Panc1 (cell line): Measurements from ENCODE around the gene DLGAP1. TPM values are rescaled to one million over a fixed set of nuclear protein-coding genes. Genes with fewer than 3 reads are reported as not detected.

ENCODE experiments used
- ATAC-seq: fragments of 200-7000 bp; cut with Tn5 transposase; 2 replicates; pipeline ENCODE4 v1.9.1; 2020; ENCODE audit warnings: mild to moderate bottlenecking, moderate library complexity
- BruUV-seq: library from RNA; stranded (reverse); fragments of 400-500 nt; replicated peaks from 2 replicates; lab custom pipeline; 2021; lab: Mats Ljungman, UMichigan
- CTCF ChIA-PET: fragments of 300-600 bp; sonication (Branson Sonifier 250); formaldehyde crosslinking; loops from one replicate; lab custom pipeline; 2022; ENCODE audit warnings: antibody characterized with exemption; lab: Charles Lee
- POLR2A ChIA-PET: fragments of 300-600 bp; sonication (Branson Sonifier 250); formaldehyde crosslinking; loops from one replicate; lab custom pipeline; 2022; ENCODE audit warnings: antibody characterized with exemption; lab: Charles Lee
- DNase-seq: peaks from one replicate; pipeline ENCODE4 v3.0.0-alpha.2; 2010; ENCODE audit warnings: low read depth, low spot score
- H3K27ac ChIP-seq: 2 replicates; pipeline ENCODE4 v1.5.1; 2011; ENCODE audit warnings: mild to moderate bottlenecking, low read length, inconsistent platforms
- H3K27me3 ChIP-seq: fragments of 200-500 bp; sonication (Bioruptor generic); 2 replicates; pipeline ENCODE4 v1.6.0; 2014; ENCODE audit warnings: low read length, inconsistent platforms; ENCODE audit not compliant: control insufficient read depth, insufficient read depth
- H3K36me3 ChIP-seq: fragments of 200-500 bp; sonication (Bioruptor generic); 2 replicates; pipeline ENCODE4 v1.5.1; 2014; ENCODE audit warnings: inconsistent platforms, mild to moderate bottlenecking, low read length, moderate library complexity; ENCODE audit not compliant: control insufficient read depth, insufficient read depth
- H3K4me1 ChIP-seq: 2 replicates; pipeline ENCODE4 v1.5.1; 2011; ENCODE audit warnings: inconsistent platforms, mild to moderate bottlenecking, low read length, moderate library complexity; ENCODE audit not compliant: control insufficient read depth, insufficient read depth
- H3K4me3 ChIP-seq, 2 experiments: 2 replicates each; pipeline ENCODE4 v1.5.1; 2011 to 2012; ENCODE audit warnings: low read depth in 2 of 2, low read length in 2 of 2, mild to moderate bottlenecking in 2 of 2, inconsistent platforms in 1 of 2, moderate library complexity in 1 of 2
- H3K9me3 ChIP-seq: fragments of 200-500 bp; sonication (Bioruptor generic); 2 replicates; pipeline ENCODE4 v1.5.1; 2014; ENCODE audit warnings: low read depth, mild to moderate bottlenecking, inconsistent platforms, low read length, moderate library complexity; ENCODE audit not compliant: control insufficient read depth, insufficient read depth
- POLR2AphosphoS5 ChIP-seq: IDR thresholded peaks from 2 replicates; pipeline ENCODE4 v1.6.1; 2012; ENCODE audit warnings: mild to moderate bottlenecking, low read depth, low read length, moderate library complexity
- REST ChIP-seq, 2 experiments: IDR thresholded peaks; 2 replicates each; pipeline ENCODE4 v1.6.1; 2011 to 2012; ENCODE audit warnings: low read depth in 2 of 2, control low read depth in 1 of 2, low read length in 1 of 2, mild to moderate bottlenecking in 1 of 2, moderate library complexity in 1 of 2; ENCODE audit not compliant: insufficient read depth in 1 of 2
- SIN3A ChIP-seq: IDR thresholded peaks from 2 replicates; pipeline ENCODE4 v1.6.1; 2012; ENCODE audit warnings: low read depth, mild to moderate bottlenecking, low read length, moderate library complexity, borderline replicate concordance; ENCODE audit not compliant: insufficient read depth
- TCF7L2 ChIP-seq: IDR thresholded peaks from 2 replicates; pipeline ENCODE4 v1.6.1; 2011; ENCODE audit warnings: mild to moderate bottlenecking, low read depth, low read length, inconsistent platforms
- in situ Hi-C: cut with HindIII; loops from 2 replicates; pipeline ENCODE4 v1.10.0; 2016; ENCODE audit warnings: low sequenced_read_pairs, low pct_unique_long_range_greater_than_20kb
- intact Hi-C: fragments of 100-400 bp; cut with micrococcal nuclease; formaldehyde crosslinking; loops from one replicate; pipeline ENCODE4 v1.10.0; 2022; ENCODE audit not compliant: unreplicated experiment
- microRNA-seq: library from miRNA; unstranded; fragments of <30 nt; microRNA quantifications from one replicate; pipeline ENCODE4 v1.1.0, GENCODE V29; 2020; ENCODE audit not compliant: unreplicated experiment
- total RNA-seq: library from RNA; stranded (reverse); gene quantifications from one replicate; pipeline ENCODE4 v1.2.1, GENCODE V29; 2021; ENCODE audit not compliant: unreplicated experiment
- TF ChIP-seq, protein P1 (sequence below): fragments of 450-650 bp; IDR thresholded peaks from 2 replicates; pipeline ENCODE4 v1.5.1; 2017; ENCODE audit warnings: mild to moderate bottlenecking

The DLGAP1 gene
- total RNA-seq, 1 experiment from 2014 or later: 1.8 TPM

GRCh38 chr18:3447895-3448837, 1006.9 kb downstream of the DLGAP1 start:
- ChIA-PET POLR2A (interaction anchor here (0.5 to 2.5 kb wide), 20 partner anchors 10 to 323 kb away, joined by 3 to 28 read pairs (median 4); no protein-coding TSS in a partner anchor), CTCF (interaction anchor here (0.6 to 0.7 kb wide), 2 partner anchors 39 to 166 kb away, joined by 4 to 5 read pairs; no protein-coding TSS in a partner anchor)
- BruUV-seq: no TSS peak
- Histone ChIP-seq H3K4me3 (peak overlapping the region; percentile 94 to 97), H3K36me3 (peaks cover 4% of the 10 kb centered on the region; the same call in 1 of the 2 replicates), H3K4me1 (peaks cover 33% of the 10 kb centered on the region), H3K27ac (peak overlapping the region; percentile 98), H3K9me3 (no peaks in the 10 kb centered on the region), H3K27me3 (no peaks in the 10 kb centered on the region)
- in situ Hi-C loops: no loop called here
- intact Hi-C loops: loop anchor here (10.0 kb wide), 1 partner anchor 133 kb away; no protein-coding TSS in a partner anchor
- TF ChIP-seq SIN3A: peak; percentile 85; the same call in 1 of the 2 replicates
- TF ChIP-seq POLR2AphosphoS5: peak; percentile 83
- TF ChIP-seq TCF7L2: peak; percentile 99
- no peak for TF ChIP-seq REST (IDR thresholded peaks at IDR 0.05; ENCODE audit: insufficient read depth in 1 of 2, low read depth in 2 of 2, low read length in 1 of 2)
- TF ChIP-seq, protein P1, sequence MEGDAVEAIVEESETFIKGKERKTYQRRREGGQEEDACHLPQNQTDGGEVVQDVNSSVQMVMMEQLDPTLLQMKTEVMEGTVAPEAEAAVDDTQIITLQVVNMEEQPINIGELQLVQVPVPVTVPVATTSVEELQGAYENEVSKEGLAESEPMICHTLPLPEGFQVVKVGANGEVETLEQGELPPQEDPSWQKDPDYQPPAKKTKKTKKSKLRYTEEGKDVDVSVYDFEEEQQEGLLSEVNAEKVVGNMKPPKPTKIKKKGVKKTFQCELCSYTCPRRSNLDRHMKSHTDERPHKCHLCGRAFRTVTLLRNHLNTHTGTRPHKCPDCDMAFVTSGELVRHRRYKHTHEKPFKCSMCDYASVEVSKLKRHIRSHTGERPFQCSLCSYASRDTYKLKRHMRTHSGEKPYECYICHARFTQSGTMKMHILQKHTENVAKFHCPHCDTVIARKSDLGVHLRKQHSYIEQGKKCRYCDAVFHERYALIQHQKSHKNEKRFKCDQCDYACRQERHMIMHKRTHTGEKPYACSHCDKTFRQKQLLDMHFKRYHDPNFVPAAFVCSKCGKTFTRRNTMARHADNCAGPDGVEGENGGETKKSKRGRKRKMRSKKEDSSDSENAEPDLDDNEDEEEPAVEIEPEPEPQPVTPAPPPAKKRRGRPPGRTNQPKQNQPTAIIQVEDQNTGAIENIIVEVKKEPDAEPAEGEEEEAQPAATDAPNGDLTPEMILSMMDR: peak; percentile 25; the same call in 1 of the 2 replicates
- DNase-seq: no peak
- peak; percentile 80 for ATAC-seq

DNA sequence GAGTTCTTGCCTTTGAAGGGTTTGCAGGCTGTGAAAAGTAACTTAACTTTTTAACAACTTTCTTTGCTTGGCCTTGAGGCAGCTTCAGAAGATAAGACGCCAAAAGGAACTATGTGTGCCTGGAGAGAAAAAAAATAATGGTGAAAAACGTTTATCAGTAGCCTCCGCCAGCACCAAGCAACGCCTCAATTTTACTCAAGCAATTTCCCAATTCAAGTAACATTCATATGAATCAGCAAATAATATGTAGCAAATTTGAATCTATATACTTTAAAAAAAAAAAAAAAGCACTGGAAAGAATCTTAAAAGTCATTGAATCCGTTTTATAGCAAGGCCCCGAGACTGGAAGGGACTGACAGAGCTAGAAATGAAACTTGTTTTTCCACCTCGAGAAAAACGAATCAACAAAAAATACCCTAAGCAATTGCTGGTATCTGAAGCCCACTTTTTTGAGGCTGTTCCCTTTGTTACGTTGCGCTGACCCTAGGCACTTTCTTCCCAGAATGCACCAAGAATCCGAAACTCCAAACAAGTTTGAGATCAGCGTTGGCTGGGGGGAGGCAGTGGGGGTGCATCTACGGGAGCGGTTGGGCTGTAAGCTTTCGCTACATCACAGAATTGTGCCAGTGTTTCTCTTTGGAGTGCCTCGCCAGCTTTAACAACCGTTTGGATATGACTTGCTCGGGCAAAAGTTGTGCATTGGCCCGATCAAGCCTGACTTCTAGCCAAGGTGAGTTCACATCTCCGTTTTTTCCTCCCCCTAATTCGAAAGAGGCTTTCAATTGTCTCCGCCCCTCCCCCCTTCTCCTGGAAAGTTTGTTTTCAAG, 1007.8 kb downstream of the DLGAP1 start:
- H3K4me3 ChIP-seq: peak overlapping the region; percentile 61 to 97
- in situ Hi-C loops: no loop called here
- TF ChIP-seq POLR2AphosphoS5: peak; percentile 48
- no peak for TF ChIP-seq SIN3A
- CTCF ChIA-PET: interaction anchor here (0.7 kb wide), 1 partner anchor 38 kb away, joined by 4 read pairs; no protein-coding TSS in a partner anchor
- no peaks in the 10 kb centered on the region for H3K9me3 ChIP-seq
- peaks cover under 1% of the 10 kb centered on the region; the same call in 1 of the 2 replicates for H3K36me3 ChIP-seq
- no peaks in the 10 kb centered on the region for H3K27me3 ChIP-seq
- H3K27ac ChIP-seq: peak overlapping the region; percentile 98
- POLR2A ChIA-PET: interaction anchor here (0.5 to 2.5 kb wide), 15 partner anchors 11 to 211 kb away, joined by 3 to 28 read pairs (median 4); no protein-coding TSS in a partner anchor
- BruUV-seq: no TSS peak
- peaks cover 39% of the 10 kb centered on the region for H3K4me1 ChIP-seq
- ATAC-seq: no peak
- no peak for DNase-seq
- intact Hi-C loops: loop anchor here (10.0 kb wide), 1 partner anchor 132 kb away; no protein-coding TSS in a partner anchor

Small RNAs within 50 kb of the gene (microRNA-seq; reads per million reads assigned to microRNA genes)
- gene MIR6718: not detected
